K562 (cell line): ENCODE data around the gene ATRAID. TPM values are rescaled to one million over a fixed set of nuclear protein-coding genes. Genes with fewer than 3 reads are reported as not detected.

Source experiments
- ADNP ChIP-seq: fragments of 200-800 bp; sonication (Bioruptor generic); IDR thresholded peaks from 2 replicates; pipeline ENCODE4 v1.6.1; 2016; ENCODE audit warnings: missing genetic modification characterization, missing compliant biosample characterization
- ATF7 ChIP-seq: fragments of 450-650 bp; IDR thresholded peaks from 2 replicates; pipeline ENCODE4 v1.7.1; 2014; ENCODE audit warnings: mild to moderate bottlenecking, moderate library complexity
- C11orf30 ChIP-seq: fragments of 450-650 bp; IDR thresholded peaks from 2 replicates; pipeline ENCODE4 v1.6.1; 2016; ENCODE audit warnings: low read depth, mild to moderate bottlenecking
- CBX1 ChIP-seq: sonication (generic); IDR thresholded peaks from 2 replicates; pipeline ENCODE4 v1.6.1; 2016; ENCODE audit warnings: antibody characterized with exemption, low read depth, mild to moderate bottlenecking
- GABPB2 ChIP-seq: fragments of 250-450 bp; sonication (Bioruptor Pico); conservative IDR thresholded peaks from 2 replicates; pipeline ENCODE4 v1.5.1; 2021; ENCODE audit warnings: mild to moderate bottlenecking
- GATA2 ChIP-seq: sonication (generic); formaldehyde crosslinking; IDR thresholded peaks from 2 replicates; pipeline ENCODE4 v1.4.0; 2020; ENCODE audit warnings: mild to moderate bottlenecking, missing genetic modification reagents
- KAT8 ChIP-seq: fragments of 450-650 bp; IDR thresholded peaks from 2 replicates; pipeline ENCODE4 v1.6.1; 2016; ENCODE audit warnings: low read depth, mild to moderate bottlenecking
- KLF16 ChIP-seq: IDR thresholded peaks from 2 replicates; pipeline ENCODE4 v1.6.1; 2016; ENCODE audit warnings: antibody characterized with exemption
- KLF6 ChIP-seq: fragments of 250-450 bp; sonication (Bioruptor Pico); IDR thresholded peaks from 2 replicates; pipeline ENCODE4 v1.4.0; 2020; ENCODE audit warnings: mild to moderate bottlenecking, moderate library complexity, borderline replicate concordance
- MAFG ChIP-seq: fragments of 450-650 bp; conservative IDR thresholded peaks from 2 replicates; pipeline ENCODE4 v1.6.1; 2016; ENCODE audit warnings: missing genetic modification characterization, missing compliant biosample characterization
- MTA2 ChIP-seq: fragments of 450-650 bp; IDR thresholded peaks from 2 replicates; pipeline ENCODE4 v1.6.1; 2016; ENCODE audit warnings: low read depth
- NONO ChIP-seq, 2 experiments: fragments of 200-400 bp in 1 of 2; fragments of 450-650 bp in 1 of 2; formaldehyde crosslinking in 1 of 2; IDR thresholded peaks; 2 replicates each; pipeline ENCODE4 v1.6.1; 2017; ENCODE audit warnings: low read depth in 2 of 2, mild to moderate bottlenecking in 2 of 2, moderate library complexity in 2 of 2, low read length in 1 of 2
- PML ChIP-seq: IDR thresholded peaks from 2 replicates; pipeline ENCODE4 v1.6.1; 2012; ENCODE audit warnings: low read length, inconsistent platforms
- PTTG1 ChIP-seq: fragments of 450-650 bp; IDR thresholded peaks from 2 replicates; pipeline ENCODE4 v1.6.1; 2016; ENCODE audit warnings: low read depth, mild to moderate bottlenecking, missing genetic modification characterization, missing compliant biosample characterization
- RBM15 ChIP-seq: fragments of 200-400 bp; formaldehyde crosslinking; IDR thresholded peaks from 2 replicates; pipeline ENCODE4 v1.6.1; 2018; ENCODE audit warnings: mild to moderate bottlenecking, low read length, moderate library complexity; ENCODE audit not compliant: insufficient read depth
- RBM34 ChIP-seq: fragments of 200-400 bp; formaldehyde crosslinking; IDR thresholded peaks from 2 replicates; pipeline ENCODE4 v1.6.1; 2018; ENCODE audit warnings: low read length, borderline replicate concordance; ENCODE audit not compliant: insufficient read depth
- RFX1 ChIP-seq: fragments of 450-650 bp; IDR thresholded peaks from 2 replicates; pipeline ENCODE4 v1.6.1; 2016; ENCODE audit warnings: mild to moderate bottlenecking, moderate library complexity
- RNF2 ChIP-seq: sonication (generic); IDR thresholded peaks from 2 replicates; pipeline ENCODE4 v1.6.1; 2016
- SMAD1 ChIP-seq: fragments of 150-350 bp; IDR thresholded peaks from 2 replicates; pipeline ENCODE4 v1.6.1; 2014; ENCODE audit warnings: low read length, low read depth; ENCODE audit not compliant: partially characterized antibody
- SNIP1 ChIP-seq: fragments of 450-650 bp; IDR thresholded peaks from 2 replicates; pipeline ENCODE4 v1.7.1; 2017; ENCODE audit warnings: low read depth, mild to moderate bottlenecking
- STAG1 ChIP-seq: sonication (generic); formaldehyde crosslinking; IDR thresholded peaks from 2 replicates; pipeline ENCODE4 v1.5.0; 2020; ENCODE audit warnings: missing genetic modification reagents, borderline replicate concordance
- VEZF1 ChIP-seq: fragments of 200-800 bp; sonication (Bioruptor generic); IDR thresholded peaks from 2 replicates; pipeline ENCODE4 v1.6.1; 2017; ENCODE audit warnings: missing genetic modification characterization, missing compliant biosample characterization
- ZNF395 ChIP-seq: fragments of 200-800 bp; sonication (Bioruptor generic); IDR thresholded peaks from 2 replicates; pipeline ENCODE4 v1.6.1; 2017; ENCODE audit warnings: missing genetic modification characterization, missing compliant biosample characterization
- ZNF589 ChIP-seq: fragments of 200-800 bp; sonication (Bioruptor generic); IDR thresholded peaks from 2 replicates; pipeline ENCODE4 v1.6.1; 2016; ENCODE audit warnings: low read depth, missing genetic modification characterization, missing compliant biosample characterization
- polyA plus RNA-seq, 8 experiments: library from polyadenylated mRNA; depleted of rRNA in 4 of 8; stranded (reverse) in 5 of 8; unstranded in 3 of 8; fragments of >200 nt; fragmentation: Nextera tagmentation in 2 of 8; fragmentation: Illumina TruSeq in 1 of 8; extraction: Ambion mirVana in 2 of 8; extraction: Trizol in 1 of 8; gene quantifications; 2 replicates each; pipeline versions ENCODE4 v1.2.1 to v1.2.3, GENCODE V29; 2011 to 2014; ENCODE audit warnings: inconsistent platforms in 1 of 8, missing spikeins in 1 of 8
- total RNA-seq, 7 experiments: library from RNA; depleted of rRNA in 6 of 7; stranded (reverse); fragments of >200 nt in 6 of 7; fragmentation: Illumina TruSeq in 2 of 7; extraction: Trizol in 2 of 7; gene quantifications; 2 replicates each; pipeline versions ENCODE4 v1.2.1 to v1.2.3, GENCODE V29; 2011 to 2021; ENCODE audit warnings: low replicate concordance in 1 of 7
- TF ChIP-seq, protein P1 (sequence below): fragments of 450-650 bp; IDR thresholded peaks from one replicate; pipeline ENCODE4 v1.6.1; 2018; ENCODE audit warnings: mild to moderate bottlenecking, moderate library complexity; ENCODE audit not compliant: partially characterized antibody

Gene ATRAID
- total and polyA plus RNA-seq, 9 of the 15 experiments (the other 6 are each of a cell fraction or from before 2014, with no cell fraction given), result 70.2 to 187 (median 108) TPM

- TF ChIP-seq PTTG1 (tag) (no peak), C11orf30 (peak; percentile 86), NONO (IDR thresholded peaks at IDR 0.05; ENCODE audit: low read depth in 2 of 2, low read length in 1 of 2) (peak in 1 of 2 experiments; percentile 70; a peak in 3 of 4 replicates), KLF6 (CRISPR knock-in tag) (no peak), GABPB2 (CRISPR knock-in tag) (no peak), MAFG (tag) (no peak), ZNF395 (no peak), ADNP (no peak), CBX1 (0 out of 2 replicates have a peak, but pooled peaks have one; percentile 85), STAG1 (CRISPR knock-in tag) (no peak), PML (peak; percentile 64), ZNF589 (CRISPR knock-in tag) (peak; percentile 6; the same call in 1 of the 2 replicates), SMAD1 (peak; percentile 12), KAT8 (no peak), ATF7 (peak; percentile 67), KLF16 (no peak), RBM34 (no peak), MTA2 (no peak), RNF2 (0 out of 2 replicates have a peak, but pooled peaks have one; percentile 43), VEZF1 (CRISPR knock-in tag) (peak; percentile 86), GATA2 (CRISPR knock-in tag) (no peak), SNIP1 (no peak), RBM15 (no peak), RFX1 (no peak)
- TF ChIP-seq, protein P1, sequence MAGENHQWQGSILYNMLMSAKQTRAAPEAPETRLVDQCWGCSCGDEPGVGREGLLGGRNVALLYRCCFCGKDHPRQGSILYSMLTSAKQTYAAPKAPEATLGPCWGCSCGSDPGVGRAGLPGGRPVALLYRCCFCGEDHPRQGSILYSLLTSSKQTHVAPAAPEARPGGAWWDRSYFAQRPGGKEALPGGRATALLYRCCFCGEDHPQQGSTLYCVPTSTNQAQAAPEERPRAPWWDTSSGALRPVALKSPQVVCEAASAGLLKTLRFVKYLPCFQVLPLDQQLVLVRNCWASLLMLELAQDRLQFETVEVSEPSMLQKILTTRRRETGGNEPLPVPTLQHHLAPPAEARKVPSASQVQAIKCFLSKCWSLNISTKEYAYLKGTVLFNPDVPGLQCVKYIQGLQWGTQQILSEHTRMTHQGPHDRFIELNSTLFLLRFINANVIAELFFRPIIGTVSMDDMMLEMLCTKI, result no peak
Measured at GRCh38 chr2:27211943-27212625, at the start of gene ATRAID, which contains the start of gene SLC5A6 (continued).
